K562 (cell line): ENCODE data around the gene C1orf116. TPM values are rescaled to one million over a fixed set of nuclear protein-coding genes. Genes with fewer than 3 reads are reported as not detected.
A peak's percentile ranks its signal among the peaks of the same experiment; 100 is the strongest.

Experiments used
- BACH1 ChIP-seq: fragments of 200-800 bp; sonication (Bioruptor generic); IDR thresholded peaks from 2 replicates; pipeline ENCODE4 v1.6.1; 2016; ENCODE audit warnings: missing genetic modification characterization, missing compliant biosample characterization
- CBFA2T3 ChIP-seq: fragments of 450-650 bp; IDR thresholded peaks from 2 replicates; pipeline ENCODE4 v1.6.1; 2017
- CSDE1 ChIP-seq, 2 experiments: fragments of 450-650 bp; IDR thresholded peaks; 2 replicates each; pipeline ENCODE4 v1.6.1; 2016; ENCODE audit warnings: mild to moderate bottlenecking in 1 of 2
- LEF1 ChIP-seq: fragments of 450-650 bp; IDR thresholded peaks from 2 replicates; pipeline ENCODE4 v1.6.1; 2016; ENCODE audit warnings: mild to moderate bottlenecking
- POLR2G ChIP-seq: fragments of 200-400 bp; formaldehyde crosslinking; IDR thresholded peaks from 2 replicates; pipeline ENCODE4 v1.6.1; 2017; ENCODE audit warnings: low read depth, mild to moderate bottlenecking, antibody characterized with exemption, low read length, moderate library complexity
- RBM25 ChIP-seq: fragments of 200-400 bp; formaldehyde crosslinking; IDR thresholded peaks from 2 replicates; pipeline ENCODE4 v1.6.1; 2018; ENCODE audit warnings: low read length, low read depth, moderate library complexity; ENCODE audit not compliant: severe bottlenecking
- SOX6 ChIP-seq: fragments of 450-650 bp; IDR thresholded peaks from 2 replicates; pipeline ENCODE4 v1.6.1; 2014; ENCODE audit warnings: mild to moderate bottlenecking
- STAT5A ChIP-seq: IDR thresholded peaks from 2 replicates; pipeline ENCODE4 v1.6.1; 2012; ENCODE audit warnings: low read length, inconsistent platforms, borderline replicate concordance
- ZNF165 ChIP-seq: fragments of 250-450 bp; sonication (Bioruptor Pico); IDR thresholded peaks from 2 replicates; pipeline ENCODE4 v1.4.0; 2020; ENCODE audit warnings: borderline replicate concordance
- ZNF507 ChIP-seq: conservative IDR thresholded peaks from 2 replicates; pipeline ENCODE4 v1.6.1; 2017; ENCODE audit warnings: missing genetic modification characterization, missing compliant biosample characterization
- ZNF551 ChIP-seq: fragments of 250-450 bp; sonication (Bioruptor Pico); IDR thresholded peaks from 2 replicates; pipeline ENCODE4 v1.5.0; 2021; ENCODE audit warnings: mild to moderate bottlenecking, moderate library complexity
- polyA plus RNA-seq, 8 experiments: library from polyadenylated mRNA; depleted of rRNA in 4 of 8; stranded (reverse) in 5 of 8; unstranded in 3 of 8; fragments of >200 nt; fragmentation: Nextera tagmentation in 2 of 8; fragmentation: Illumina TruSeq in 1 of 8; extraction: Ambion mirVana in 2 of 8; extraction: Trizol in 1 of 8; gene quantifications; 2 replicates each; pipeline versions ENCODE4 v1.2.1 to v1.2.3, GENCODE V29; 2011 to 2014; ENCODE audit warnings: inconsistent platforms in 1 of 8, missing spikeins in 1 of 8
- total RNA-seq, 7 experiments: library from RNA; depleted of rRNA in 6 of 7; stranded (reverse); fragments of >200 nt in 6 of 7; fragmentation: Illumina TruSeq in 2 of 7; extraction: Trizol in 2 of 7; gene quantifications; 2 replicates each; pipeline versions ENCODE4 v1.2.1 to v1.2.3, GENCODE V29; 2011 to 2021; ENCODE audit warnings: low replicate concordance in 1 of 7
- TF ChIP-seq, protein P1 (sequence below): fragments of 450-650 bp; formaldehyde crosslinking; IDR thresholded peaks from 2 replicates; pipeline ENCODE4 v1.4.0; 2020; ENCODE audit warnings: mild to moderate bottlenecking, moderate library complexity
- TF ChIP-seq, protein P2 (sequence below): fragments of 250-450 bp; sonication (Bioruptor Pico); IDR thresholded peaks from 2 replicates; pipeline ENCODE4 v1.9.0; 2021; ENCODE audit warnings: mild to moderate bottlenecking, inconsistent platforms
- TF ChIP-seq, protein P3 (sequence below): sonication (generic); formaldehyde crosslinking; IDR thresholded peaks from 2 replicates; pipeline ENCODE4 v1.8.0; 2022; ENCODE audit warnings: mild to moderate bottlenecking, missing genetic modification reagents

The C1orf116 gene
- total and polyA plus RNA-seq, 9 of the 15 experiments (the other 6 are each of a cell fraction or from before 2014, with no cell fraction given) = 0.62 to 3.0 (median 0.95) TPM

DNA sequence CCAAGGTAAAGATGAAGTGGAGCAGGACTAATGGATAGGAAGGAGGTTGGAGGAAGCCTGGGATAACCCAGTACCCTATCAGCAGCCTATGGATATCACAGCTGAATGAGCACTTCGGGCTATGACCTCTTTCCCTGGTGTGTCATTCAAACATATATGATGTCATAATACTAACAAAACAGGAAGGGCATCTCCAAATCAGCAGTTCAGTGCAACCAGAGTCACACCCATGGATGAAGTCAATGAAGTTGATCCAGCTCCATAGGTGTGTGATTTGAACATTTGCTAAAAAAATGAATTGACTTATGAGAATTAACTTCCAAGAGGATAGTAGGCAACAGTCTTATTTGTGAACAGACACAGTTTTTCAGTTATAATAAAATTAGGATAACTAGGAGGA lies 1.7 kb upstream of the C1orf116 start (continued):
- TF ChIP-seq, protein P1, sequence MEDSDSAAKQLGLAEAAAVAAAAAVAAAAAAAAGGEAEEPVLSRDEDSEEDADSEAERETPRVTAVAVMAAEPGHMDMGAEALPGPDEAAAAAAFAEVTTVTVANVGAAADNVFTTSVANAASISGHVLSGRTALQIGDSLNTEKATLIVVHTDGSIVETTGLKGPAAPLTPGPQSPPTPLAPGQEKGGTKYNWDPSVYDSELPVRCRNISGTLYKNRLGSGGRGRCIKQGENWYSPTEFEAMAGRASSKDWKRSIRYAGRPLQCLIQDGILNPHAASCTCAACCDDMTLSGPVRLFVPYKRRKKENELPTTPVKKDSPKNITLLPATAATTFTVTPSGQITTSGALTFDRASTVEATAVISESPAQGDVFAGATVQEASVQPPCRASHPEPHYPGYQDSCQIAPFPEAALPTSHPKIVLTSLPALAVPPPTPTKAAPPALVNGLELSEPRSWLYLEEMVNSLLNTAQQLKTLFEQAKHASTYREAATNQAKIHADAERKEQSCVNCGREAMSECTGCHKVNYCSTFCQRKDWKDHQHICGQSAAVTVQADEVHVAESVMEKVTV (CRISPR knock-in tag) = no peak
- no peak for TF ChIP-seq ZNF551 (CRISPR knock-in tag)
- no peak for TF ChIP-seq LEF1
- peak; percentile 42; the same call in 1 of the 2 replicates for TF ChIP-seq BACH1 (tag)
- TF ChIP-seq RBM25 = no peak
- TF ChIP-seq CBFA2T3 = no peak
- TF ChIP-seq CSDE1 (IDR thresholded peaks at IDR 0.05) = no peak
- TF ChIP-seq ZNF507 (tag) = no peak
- no peak for TF ChIP-seq STAT5A
- TF ChIP-seq, protein P2, sequence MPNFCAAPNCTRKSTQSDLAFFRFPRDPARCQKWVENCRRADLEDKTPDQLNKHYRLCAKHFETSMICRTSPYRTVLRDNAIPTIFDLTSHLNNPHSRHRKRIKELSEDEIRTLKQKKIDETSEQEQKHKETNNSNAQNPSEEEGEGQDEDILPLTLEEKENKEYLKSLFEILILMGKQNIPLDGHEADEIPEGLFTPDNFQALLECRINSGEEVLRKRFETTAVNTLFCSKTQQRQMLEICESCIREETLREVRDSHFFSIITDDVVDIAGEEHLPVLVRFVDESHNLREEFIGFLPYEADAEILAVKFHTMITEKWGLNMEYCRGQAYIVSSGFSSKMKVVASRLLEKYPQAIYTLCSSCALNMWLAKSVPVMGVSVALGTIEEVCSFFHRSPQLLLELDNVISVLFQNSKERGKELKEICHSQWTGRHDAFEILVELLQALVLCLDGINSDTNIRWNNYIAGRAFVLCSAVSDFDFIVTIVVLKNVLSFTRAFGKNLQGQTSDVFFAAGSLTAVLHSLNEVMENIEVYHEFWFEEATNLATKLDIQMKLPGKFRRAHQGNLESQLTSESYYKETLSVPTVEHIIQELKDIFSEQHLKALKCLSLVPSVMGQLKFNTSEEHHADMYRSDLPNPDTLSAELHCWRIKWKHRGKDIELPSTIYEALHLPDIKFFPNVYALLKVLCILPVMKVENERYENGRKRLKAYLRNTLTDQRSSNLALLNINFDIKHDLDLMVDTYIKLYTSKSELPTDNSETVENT (CRISPR knock-in tag) = no peak
- peak; percentile 11; the same call in 1 of the 2 replicates for TF ChIP-seq SOX6
- TF ChIP-seq, protein P3, sequence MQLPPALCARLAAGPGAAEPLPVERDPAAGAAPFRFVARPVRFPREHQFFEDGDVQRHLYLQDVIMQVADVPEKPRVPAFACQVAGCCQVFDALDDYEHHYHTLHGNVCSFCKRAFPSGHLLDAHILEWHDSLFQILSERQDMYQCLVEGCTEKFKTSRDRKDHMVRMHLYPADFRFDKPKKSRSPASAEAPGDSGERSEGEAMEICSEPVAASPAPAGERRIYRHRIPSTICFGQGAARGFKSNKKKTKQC (CRISPR knock-in tag) = no peak
- no peak for TF ChIP-seq POLR2G
- no peak for TF ChIP-seq ZNF165 (CRISPR knock-in tag)
